ENCODE data around the gene PROSER2. TPM values are rescaled to one million over a fixed set of nuclear protein-coding genes. Genes with fewer than 3 reads are reported as not detected.
"Not testable (repeated sequence)": the region's sequence is repeated elsewhere in the genome, so short reads cannot be mapped to it uniquely, and the experiment has no call there.

Gene PROSER2
- polyA plus RNA-seq, 1 donor = 5.5 TPM

- DNase-seq = no peak
These were observed 14.4 kb downstream of the PROSER2 start for GRCh38 chr10:11837372-11838161.

GRCh38 chr10:11838298-11838852, 15.2 kb downstream of the PROSER2 start:
- no peak for DNase-seq

DNA sequence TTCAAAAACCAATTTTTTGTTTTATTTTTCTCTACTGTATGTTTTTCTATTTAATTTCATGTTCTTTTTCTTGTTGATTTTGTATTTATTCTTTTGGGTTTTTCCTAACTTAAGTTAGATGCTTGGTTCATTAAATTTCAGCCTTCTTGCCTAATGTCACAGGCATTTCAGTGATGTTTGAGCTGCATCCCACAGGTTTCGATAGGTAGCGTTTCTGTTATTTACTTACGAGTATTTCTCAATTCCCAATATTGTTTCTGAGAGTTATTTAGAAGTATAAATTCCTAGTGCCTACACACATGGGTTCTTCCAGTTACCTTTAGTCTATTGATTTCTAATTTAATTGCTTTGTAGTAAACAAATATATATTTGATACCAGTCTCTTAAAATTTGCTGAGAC, 18.2 kb downstream of the PROSER2 start:
- no peak for DNase-seq

DNA sequence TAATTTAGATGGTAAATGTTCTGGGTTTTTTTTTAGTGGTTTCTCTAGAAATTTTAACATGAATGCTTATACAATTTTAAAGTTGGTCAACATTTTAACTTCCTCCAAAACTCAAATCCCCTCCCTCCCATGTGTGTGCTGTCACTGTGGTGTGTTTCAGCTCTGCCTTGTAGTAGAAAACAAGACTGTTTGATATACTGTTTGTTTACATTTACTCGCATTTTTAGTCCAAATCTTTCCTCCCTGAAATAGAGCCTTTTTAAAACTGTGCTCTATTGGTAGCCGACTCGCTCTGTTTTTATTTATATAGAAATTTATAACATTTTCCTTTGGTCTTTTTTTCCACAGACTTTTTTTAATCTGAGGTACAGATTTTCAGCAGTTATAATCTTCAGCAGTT, 19.3 kb downstream of the PROSER2 start:
- no peak for DNase-seq

- no peak for DNase-seq
These were observed 22.0 kb downstream of the PROSER2 start for GRCh38 chr10:11845113-11845512.

- no peak for DNase-seq
These were observed 23.4 kb downstream of the PROSER2 start for GRCh38 chr10:11846542-11846941.

GRCh38 chr10:11849277-11849676, 26.1 kb downstream of the PROSER2 start:
- DNase-seq = no peak

- no peak for DNase-seq
These were observed 26.8 kb downstream of the PROSER2 start for GRCh38 chr10:11849911-11850310.

- DNase-seq = no peak
These were observed 28.8 kb downstream of the PROSER2 start for GRCh38 chr10:11851910-11852309.

GRCh38 chr10:11852637-11853036, 29.5 kb downstream of the PROSER2 start:
- DNase-seq = not testable (repeated sequence)

GRCh38 chr10:11853468-11853867, 30.3 kb downstream of the PROSER2 start:
- DNase-seq = no peak

- DNase-seq = no peak
These were observed 31.1 kb downstream of the PROSER2 start for GRCh38 chr10:11854301-11854700.

- DNase-seq = no peak
These were observed 32.9 kb downstream of the PROSER2 start for GRCh38 chr10:11856089-11856488.

DNA sequence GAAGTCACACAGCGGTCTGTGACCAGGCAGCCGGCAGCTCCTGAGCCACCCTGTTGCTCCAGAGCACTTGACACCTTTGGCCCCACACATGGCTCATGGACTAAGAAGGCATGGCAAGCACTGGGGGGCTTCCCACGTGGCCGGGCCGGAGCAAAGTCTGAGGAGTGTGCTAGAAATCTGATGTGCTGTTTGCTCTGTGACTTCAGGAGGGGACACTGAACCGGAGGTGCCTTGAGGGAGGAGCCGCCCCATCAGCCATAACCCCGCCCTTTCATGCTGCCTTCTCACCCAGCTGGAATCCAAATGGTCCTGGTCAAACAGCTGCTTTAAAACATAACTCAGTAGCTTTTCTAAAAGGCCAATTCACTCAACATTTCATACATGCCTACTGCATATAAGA, 33.5 kb downstream of the PROSER2 start:
- no peak for DNase-seq

DNA sequence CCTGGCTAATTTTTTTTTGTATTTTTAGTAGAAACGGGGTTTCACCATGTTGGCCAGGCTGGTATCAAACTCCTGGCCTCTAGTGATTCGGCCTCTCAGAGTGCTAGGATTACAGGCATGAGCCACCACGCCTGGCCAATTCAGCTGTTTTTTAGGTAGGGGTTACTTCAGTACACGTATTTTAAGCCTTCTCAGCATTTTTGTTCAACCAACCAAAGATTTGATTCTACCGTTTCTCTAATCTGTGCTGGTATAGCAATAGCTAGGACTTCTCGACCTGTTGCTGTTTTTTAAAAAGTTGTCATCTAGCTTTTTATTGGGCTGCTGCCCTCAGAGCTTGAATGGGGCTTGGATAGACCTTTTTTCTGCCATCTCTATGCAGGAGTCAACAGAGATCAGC, 34.9 kb downstream of the PROSER2 start:
- DNase-seq = no peak

- no peak for DNase-seq
These were observed 38.2 kb downstream of the PROSER2 start for GRCh38 chr10:11861341-11861740.

GRCh38 chr10:11861811-11862428, 38.8 kb downstream of the PROSER2 start:
- DNase-seq = no peak

DNA sequence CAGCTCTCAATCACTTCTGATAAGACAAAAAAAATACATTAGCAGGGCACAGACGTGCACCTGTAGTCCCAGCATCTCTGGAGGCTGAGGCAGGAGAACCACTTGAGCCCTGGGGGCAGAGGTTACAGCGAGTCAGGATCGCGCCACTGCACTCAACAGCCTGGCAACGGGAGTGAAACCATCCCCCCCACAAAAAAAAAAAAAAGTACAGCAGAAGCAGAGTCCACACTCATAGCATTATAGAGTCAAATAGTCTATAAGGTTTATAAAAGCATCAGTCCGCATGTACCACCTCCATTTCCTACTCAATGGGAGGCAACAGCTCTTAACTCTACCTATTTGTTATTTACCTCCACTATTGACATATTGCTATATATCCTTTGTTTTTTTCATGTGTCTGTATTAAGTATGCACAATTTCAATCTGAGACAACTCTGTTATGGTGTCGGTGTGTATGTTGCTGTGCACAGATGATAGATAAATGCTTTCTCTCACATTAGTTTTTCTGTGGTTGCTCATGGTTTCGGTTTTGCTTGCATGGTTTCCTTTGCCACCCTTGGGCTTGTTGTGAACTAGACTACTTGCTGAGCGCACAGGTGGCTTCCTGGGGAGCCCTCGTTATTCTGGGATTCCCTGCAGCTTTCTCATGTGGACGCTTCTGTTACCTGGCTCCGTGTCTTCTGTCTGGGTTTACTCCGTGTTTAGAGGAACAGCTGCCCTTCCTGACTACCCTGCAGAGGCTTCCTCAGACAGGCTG, 40.4 kb downstream of the PROSER2 start:
- no peak for DNase-seq

DNA sequence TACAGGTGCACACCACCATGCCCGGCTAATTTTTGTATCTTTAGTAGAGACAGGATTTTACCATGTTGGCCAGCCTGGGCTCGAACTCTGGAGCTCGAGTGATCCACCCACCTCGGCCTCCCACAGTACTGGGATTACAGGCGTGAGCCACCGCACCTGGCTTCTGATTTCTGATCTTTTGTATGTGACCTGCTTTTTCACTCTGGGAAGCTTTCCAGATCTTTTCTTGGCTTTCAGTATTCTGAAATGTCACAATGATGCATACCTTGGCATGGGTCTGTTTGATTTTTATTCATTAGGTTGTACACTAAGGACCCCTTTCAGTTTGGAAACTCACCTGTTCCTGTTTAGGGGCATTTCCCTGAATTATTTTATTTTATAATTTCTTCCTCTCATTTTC, 41.6 kb downstream of the PROSER2 start:
- no peak for DNase-seq

GRCh38 chr10:11865561-11865960, 42.4 kb downstream of the PROSER2 start:
- DNase-seq = no peak

DNA sequence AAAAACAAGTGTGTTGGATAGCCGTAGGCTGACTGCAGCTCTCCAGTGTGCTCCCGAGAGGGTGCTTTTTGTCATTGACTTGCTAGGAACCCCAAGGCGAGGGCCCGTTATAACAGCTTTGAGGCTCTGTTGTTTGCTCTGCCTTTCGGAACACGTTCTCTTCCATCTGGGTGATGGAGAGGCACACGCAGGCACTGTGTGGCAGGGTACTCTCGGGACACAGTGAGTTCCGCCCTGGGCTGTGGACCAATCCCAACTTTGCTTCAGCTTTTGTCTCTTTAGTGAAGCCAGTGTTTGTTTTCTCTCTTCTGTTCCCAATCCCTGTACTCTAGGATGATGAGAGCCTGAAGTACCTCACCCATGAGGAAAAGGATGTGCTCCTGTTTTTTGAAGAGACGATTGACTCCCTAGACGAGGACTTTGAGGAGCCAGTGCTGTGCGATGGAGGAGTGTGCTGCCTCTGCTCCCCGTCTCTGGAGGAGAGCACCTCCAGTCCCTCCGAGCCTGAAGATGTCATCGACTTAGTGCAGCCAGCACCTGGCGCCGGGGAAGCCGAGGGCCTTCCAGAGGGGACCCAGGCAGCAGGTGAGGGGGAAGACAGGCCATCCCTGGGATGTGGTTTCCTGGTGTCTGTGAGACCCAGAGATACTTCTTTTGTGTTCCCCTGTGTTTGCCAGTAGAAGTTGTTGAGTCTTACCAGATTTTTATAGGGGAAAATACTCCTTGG, 43.2 kb downstream of the PROSER2 start:
- DNase-seq = no peak

DNA sequence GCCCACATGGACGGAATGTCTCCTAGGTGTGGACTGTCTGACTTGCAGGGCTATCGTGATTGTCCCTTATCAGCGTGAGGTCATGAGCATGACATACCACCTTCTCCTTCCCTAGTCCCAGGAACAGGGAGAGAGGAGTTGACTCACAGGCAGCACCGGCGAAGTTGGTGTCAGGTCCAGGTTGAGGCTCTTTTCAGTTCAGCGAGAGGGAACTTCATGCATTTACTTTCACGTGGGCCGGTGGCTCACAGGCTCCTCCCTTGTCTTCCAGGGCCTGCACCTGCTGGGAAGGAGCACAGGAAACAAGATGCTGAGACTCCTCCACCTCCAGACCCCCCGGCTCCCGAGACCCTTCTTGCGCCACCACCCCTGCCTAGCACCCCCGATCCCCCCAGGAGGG, 46.1 kb downstream of the PROSER2 start:
- DNase-seq = no peak

Measured in hindlimb muscle (tissue), 1 donor.